HG02981 (cell line): ENCODE measurements around the gene C1QC.

Experiments used
- ATAC-seq: cut with Tn5 transposase; IDR thresholded peaks from one replicate; pipeline ENCODE4 v1.9.1; 2021; ENCODE audit warnings: mild to moderate bottlenecking, moderate library complexity; ENCODE audit not compliant: unreplicated experiment

Gene C1QC

DNA sequence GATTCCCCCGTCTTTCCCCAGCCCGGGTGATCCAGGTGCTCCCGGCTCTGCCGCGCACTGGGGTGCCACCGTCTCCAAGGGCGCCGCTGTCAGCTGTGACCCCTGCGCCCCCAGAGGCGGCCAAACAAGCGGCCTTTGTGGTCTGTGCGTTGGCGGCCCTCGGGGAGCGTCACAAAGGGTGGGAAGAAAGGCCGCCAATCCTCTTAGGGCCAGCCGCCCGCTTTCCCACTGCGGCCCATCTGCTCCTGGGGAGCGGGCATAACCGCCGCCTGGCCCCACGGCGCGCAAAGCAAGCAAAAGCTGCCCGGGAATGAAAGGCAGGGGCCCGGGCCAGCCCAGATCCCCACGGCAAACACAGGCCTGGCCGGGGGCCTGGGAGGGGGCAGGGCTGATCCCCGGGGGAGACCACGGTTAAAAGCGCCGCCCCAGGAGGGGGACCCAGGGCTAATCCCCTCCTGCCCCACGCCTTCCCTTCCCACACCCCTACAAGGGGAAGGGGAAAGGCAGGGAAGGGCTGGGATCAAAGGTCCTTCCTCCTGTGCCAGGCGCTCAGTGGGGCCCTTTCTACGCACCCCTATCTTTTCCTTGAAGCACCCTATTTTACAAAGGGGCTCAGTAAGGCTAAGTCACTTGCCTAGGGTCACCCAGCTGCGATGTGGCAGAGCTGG lies 33.6 kb downstream of the C1QC start:
- ATAC-seq = no peak

DNA sequence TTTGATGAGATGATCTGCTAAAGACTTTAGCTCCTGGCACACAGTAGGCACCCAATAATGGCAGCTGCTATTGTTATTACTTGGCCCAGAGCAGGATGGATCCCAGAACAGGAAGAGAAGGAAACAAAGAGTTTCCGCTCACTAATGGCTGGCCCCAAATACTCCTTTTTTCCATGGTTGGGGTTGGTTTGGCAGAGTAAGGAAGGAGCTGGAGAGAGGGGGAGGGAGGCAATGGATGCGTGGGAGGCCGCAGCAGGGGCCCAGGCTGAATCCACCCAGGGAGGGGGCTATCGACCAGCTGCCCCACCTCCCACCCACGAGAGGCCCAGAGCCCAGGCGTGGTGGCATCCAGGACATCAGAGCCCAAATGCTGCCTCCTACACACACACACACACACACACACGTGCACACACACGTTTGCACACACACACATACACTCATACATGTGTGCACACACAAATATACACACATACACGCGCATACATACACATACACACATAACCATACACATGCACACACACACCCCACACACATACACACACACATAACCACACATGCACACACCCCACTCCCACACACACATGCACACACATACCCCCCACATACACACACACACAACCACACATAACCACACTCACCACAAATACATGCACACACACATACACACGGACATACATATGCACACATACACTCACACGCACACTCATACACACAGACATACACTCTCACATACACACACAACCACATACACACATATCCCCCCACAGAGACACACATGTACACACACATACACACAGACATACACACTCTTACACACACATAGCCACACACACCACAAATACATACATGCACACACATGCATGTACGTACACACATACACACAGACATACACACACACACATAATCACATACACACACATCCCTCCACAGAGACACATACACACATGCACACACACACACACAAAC lies 34.8 kb downstream of the C1QC start:
- ATAC-seq = no peak

DNA sequence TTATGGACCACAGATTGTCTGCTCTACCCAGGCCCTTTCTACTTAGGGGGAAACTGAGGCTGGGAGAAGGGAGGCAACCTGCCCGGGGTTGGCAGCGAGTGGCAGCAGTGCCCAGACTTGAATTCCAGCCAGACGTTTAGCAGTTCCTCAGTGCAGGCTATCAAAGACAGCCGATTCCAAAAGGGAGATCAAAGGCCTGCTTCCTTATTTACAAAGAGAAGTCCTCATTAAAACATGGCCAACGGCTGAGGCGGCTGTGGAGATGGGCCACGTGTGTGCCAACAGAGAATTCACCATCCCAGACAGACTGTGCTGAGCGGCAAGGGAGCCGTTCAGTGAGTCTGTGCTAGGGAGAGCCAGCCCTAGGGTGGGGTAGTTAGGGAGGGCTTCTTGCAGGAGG lies 37.3 kb downstream of the C1QC start:
- ATAC-seq = no peak

DNA sequence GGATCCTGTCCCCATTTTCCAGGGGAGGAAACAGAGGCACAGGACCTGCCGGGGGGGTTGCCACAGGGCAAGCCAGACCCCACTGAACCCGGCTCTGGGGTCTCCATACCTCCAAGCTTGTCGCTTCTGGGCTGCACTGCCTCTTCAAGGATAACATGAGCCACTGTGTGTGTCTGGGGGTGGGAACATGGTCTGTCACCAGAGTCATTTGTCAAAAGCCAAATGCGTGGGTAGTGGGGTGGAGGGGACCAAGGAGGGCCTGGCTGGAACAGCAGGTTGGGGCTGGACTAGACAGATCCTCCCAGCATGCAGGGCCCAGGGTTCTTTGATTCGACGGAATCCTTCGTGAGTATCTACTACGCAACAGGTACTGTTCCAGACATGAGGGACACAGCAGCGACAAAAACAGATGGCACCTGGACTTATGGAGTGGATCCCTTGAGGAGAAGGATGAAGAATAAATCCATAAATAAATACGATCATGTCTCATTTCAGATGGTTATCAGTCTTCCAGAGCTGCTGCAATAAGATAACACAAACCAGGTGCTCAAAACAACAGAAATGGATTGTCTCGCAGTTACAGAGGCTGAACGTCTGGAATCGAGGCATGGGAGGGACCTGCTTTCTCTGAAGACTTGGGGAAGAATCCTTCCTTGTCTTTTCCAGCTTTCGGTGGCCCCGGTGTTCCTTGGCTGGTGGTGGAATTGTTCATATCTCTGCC lies 38.3 kb downstream of the C1QC start:
- no peak for ATAC-seq

DNA sequence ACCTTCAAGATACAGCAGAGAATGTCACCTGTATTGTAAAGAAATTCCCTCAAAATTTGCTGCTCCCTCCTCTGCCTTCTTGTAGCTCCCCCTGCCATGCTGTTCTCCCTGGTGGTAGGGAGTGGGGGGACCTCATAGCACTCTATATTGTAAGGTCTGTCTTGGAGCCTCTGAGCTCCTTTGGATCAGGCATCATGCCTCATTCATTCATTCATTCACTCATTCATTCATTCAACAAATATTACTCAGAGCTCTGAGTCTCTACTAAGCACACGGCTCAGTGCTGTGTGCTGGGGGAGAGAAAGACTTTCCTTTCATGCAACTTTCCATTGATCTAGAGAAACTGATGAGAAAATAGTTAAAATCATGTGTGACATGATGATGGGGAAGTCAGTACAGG lies 40.1 kb downstream of the C1QC start:
- ATAC-seq = no peak

DNA sequence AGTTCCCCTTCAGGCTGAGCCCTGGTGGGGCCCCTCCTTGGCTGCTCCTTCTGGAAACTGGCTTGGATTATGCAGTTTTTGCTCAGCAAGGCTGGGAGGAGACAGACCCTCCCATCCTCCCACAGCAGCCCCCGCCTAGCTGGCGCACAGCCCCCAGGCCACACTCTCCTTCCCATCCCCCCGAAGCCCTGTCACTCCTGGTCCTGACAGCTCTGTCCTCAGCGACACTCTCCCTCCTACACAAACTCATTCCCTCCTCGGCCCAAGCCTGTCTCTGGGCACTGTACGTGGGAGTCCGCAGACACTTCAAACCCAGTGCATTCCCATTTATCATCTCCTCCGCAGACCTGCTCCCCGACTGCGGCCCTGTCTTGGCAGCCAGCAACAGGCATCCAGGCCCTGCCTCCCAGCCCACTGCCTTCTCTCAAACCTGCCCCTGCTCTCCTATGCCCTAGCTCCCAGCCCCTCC lies 42.2 kb downstream of the C1QC start:
- no peak for ATAC-seq

DNA sequence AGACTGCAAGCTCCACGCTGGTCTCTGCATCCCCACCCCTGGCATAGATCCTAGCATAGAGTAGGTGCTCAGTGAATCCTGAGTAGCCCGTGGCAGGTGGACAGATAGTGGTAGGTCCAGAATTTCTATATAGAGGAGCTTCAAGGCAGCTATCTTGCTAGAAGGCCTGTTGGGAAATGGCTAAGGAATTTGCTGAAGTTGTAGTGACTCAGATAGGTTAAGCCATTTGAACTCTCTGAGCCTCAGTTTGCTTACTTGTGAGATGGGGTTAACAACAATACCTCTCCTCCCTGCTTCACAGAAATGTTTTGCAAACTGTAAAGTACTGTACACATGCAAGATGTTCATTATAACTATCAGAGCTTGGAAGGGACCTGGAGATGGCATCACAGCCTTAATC lies 43.8 kb downstream of the C1QC start:
- no peak for ATAC-seq

DNA sequence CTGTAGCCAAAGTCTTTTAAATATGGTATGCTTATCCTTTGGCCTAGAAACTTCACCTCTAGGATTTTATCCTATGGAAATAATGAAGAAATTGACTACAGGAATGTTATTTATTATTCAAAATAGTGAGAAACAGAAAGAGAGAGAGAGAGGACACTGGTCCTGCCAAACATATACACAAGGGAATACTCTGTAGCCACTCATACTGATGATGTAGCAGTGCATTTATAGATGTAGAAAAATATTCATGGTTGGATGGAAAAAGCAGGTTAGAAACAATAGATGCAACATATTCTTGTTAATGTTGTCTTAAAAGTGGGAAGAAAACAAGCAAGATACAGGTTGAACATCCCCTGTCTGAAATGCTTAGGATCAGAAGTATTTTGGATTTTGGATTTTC lies 45.0 kb downstream of the C1QC start:
- ATAC-seq = no peak

DNA sequence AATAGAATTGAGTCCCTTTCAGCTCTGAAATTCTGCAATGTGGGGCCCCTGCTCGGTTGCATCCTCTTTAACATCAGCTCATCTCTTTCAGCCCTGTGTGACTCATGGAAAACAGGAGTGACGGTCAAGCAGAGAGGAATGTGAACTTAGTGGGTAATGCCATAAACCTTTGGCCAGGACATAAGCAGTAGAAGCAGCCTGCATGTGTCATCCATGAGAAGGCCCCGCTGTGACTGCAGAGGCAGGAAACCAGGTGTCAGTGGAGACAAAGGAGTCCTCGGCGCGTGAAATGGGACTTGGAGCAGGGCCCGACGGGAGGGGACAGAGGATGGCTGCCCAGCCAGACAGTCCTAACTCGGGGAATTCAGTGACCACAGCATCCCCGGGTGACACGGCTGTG lies 46.1 kb downstream of the C1QC start:
- ATAC-seq = no peak

DNA sequence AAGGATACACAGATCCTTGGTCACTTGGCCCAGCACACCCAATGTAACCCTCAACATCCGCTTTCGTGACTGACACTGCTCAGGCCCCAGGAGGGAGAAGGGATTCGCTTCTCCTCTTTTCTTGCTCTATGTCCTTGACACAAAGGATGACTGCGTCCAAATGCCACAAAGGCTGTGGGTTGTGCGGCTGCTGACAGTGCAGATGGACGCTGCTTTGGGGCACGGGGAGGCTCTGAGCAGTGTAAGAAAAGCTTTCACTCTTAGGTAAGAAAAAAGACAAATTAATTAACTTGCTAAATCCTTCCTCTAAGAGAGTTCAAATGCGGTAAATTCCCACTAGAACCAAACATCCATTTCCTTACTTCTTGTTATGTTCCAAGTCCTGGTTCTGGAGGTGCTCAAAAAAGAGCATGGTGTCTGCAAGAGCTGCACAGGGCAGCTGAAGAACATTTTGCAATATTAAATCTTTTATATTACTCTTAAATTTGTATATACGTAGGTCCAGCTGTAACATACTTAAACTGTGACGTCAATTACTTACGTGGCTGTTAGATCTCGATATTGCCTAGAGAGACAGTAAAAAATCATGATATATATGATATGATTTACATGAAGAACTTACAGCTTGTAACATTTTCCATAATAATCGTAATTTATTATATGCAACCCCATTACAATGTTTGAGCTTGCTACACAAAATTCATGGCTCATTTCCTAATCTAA lies 47.8 kb downstream of the C1QC start:
- ATAC-seq = no peak

DNA sequence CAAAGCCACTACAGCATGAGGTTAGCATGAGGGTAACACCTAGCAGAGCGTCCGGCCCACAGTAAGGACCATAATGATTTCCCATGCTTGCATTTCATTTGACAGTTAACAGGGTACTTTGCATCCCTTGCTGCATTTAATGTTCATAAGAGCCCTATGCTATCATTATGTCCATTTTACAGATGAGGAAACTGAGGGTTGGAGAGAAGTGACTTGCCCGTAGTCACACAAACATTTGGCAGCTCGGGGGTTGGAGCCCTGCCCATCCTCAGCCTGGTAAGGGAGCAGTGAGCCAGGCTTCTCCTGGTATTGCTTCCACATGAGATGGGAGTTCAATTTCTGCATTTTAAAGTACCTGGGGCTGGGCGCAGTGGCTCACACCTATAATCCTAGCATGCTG lies 50.7 kb downstream of the C1QC start:
- no peak for ATAC-seq

DNA sequence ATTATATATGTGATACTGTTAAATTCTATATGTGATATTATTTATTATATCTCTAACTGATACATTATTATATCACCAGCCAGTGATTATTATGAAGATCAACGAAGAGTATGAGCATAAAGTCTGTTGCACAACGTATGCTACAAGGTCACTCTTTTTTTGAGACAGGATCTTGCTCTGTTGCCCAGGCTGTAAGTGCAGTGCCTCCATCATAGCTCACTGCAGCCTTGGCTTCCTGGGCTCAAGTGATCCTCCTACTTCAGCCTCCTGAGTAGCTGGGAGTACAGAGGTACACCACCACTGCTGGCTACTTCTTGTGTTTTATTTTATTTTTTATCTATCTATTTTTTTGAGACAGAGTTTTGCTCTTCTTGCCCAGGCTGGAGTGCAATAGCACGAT lies 53.2 kb downstream of the C1QC start:
- no peak for ATAC-seq
